ENCODE results near the gene MS4A4E. TPM values are rescaled to one million over a fixed set of nuclear protein-coding genes. Genes with fewer than 3 reads are reported as not detected.

MS4A4E gene
- total and polyA plus RNA-seq, 2 of the 13 experiments (the other 11 are each of a cell fraction or from before 2014, with no cell fraction given): not detected

GRCh38 chr11:60209977-60210376 is 33.0 kb downstream of the MS4A4E start:
- BruUV-seq (replicated peaks): no TSS peak
- no peak for ATAC-seq
- no peaks in the 10 kb centered on the region for H4K20me1 ChIP-seq (ENCODE audit: insufficient read depth, low read length)
- H3K27me3 ChIP-seq (ENCODE audit: control insufficient read depth in 1 of 2, insufficient read depth in 2 of 2, low read length in 2 of 2): no peaks in the 10 kb centered on the region
- no peaks in the 10 kb centered on the region for H3K36me3 ChIP-seq (replicated peaks in 1 of 2; ENCODE audit: control insufficient read depth in 1 of 2, insufficient read depth in 2 of 2, low read length in 2 of 2)
- FAIRE-seq: no peak
- no peak overlapping the region for H3K27ac ChIP-seq (ENCODE audit: extremely low read length, insufficient read depth, low read length)
- intact Hi-C loops (cut with micrococcal nuclease; ENCODE audit: unreplicated experiment): no loop called here
- POLR2A ChIA-PET: no interaction called here
- no peak overlapping the region for H3K4me2 ChIP-seq (ENCODE audit: low read depth, low read length)
- WGBS (ENCODE audit: low lambda C conversion rate): 22% methylated on average over 3 of the region's 3 CpGs
- TF ChIP-seq NFE2 (CRISPR knock-in tag; IDR thresholded peaks at IDR 0.05): no peak
- TF ChIP-seq TFAP4 (IDR thresholded peaks at IDR 0.05; ENCODE audit: borderline replicate concordance, low read depth): no peak
- no peak for TF ChIP-seq KLF15 (CRISPR knock-in tag; IDR thresholded peaks at IDR 0.05; ENCODE audit: borderline replicate concordance)
- no peak for TF ChIP-seq RNF2 (conservative IDR thresholded peaks at IDR 0.05; ENCODE audit: low read depth)
- TF ChIP-seq, protein P1, sequence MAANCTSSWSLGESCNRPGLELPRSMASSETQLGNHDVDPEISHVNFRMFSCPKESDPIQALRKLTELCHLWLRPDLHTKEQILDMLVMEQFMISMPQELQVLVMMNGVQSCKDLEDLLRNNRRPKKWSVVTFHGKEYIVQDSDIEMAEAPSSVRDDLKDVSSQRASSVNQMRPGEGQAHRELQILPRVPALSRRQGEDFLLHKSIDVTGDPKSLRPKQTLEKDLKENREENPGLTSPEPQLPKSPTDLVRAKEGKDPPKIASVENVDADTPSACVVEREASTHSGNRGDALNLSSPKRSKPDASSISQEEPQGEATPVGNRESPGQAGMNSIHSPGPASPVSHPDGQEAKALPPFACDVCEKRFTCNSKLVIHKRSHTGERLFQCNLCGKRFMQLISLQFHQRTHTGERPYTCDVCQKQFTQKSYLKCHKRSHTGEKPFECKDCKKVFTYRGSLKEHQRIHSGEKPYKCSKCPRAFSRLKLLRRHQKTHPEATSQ (CRISPR knock-in tag; IDR thresholded peaks at IDR 0.05; ENCODE audit: borderline replicate concordance): no peak
- no peak for TF ChIP-seq SNRNP70 (IDR thresholded peaks at IDR 0.05; ENCODE audit: low read depth, low read length)
- TF ChIP-seq TBL1XR1 (IDR thresholded peaks at IDR 0.05; ENCODE audit: borderline replicate concordance, low read length, partially characterized antibody): no peak
- no peak for TF ChIP-seq NR2F1 (CRISPR knock-in tag; IDR thresholded peaks at IDR 0.05)
- no peak for TF ChIP-seq ZMAT3 (CRISPR knock-in tag; conservative IDR thresholded peaks at IDR 0.05)
- TF ChIP-seq SMAD9 (CRISPR knock-in tag; IDR thresholded peaks at IDR 0.05): no peak
- TF ChIP-seq ZC3H4 (CRISPR knock-in tag; IDR thresholded peaks at IDR 0.05; ENCODE audit: borderline replicate concordance): no peak
- TF ChIP-seq, protein P2, sequence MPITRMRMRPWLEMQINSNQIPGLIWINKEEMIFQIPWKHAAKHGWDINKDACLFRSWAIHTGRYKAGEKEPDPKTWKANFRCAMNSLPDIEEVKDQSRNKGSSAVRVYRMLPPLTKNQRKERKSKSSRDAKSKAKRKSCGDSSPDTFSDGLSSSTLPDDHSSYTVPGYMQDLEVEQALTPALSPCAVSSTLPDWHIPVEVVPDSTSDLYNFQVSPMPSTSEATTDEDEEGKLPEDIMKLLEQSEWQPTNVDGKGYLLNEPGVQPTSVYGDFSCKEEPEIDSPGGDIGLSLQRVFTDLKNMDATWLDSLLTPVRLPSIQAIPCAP (CRISPR knock-in tag; IDR thresholded peaks at IDR 0.05; ENCODE audit: low read depth): no peak
- no peak for TF ChIP-seq ATAD3A (CRISPR knock-in tag; IDR thresholded peaks at IDR 0.05)
- no peak for TF ChIP-seq MYC (CRISPR knock-in tag; IDR thresholded peaks at IDR 0.05; ENCODE audit: borderline replicate concordance)
- TF ChIP-seq PAX8 (CRISPR knock-in tag; IDR thresholded peaks at IDR 0.05; ENCODE audit: borderline replicate concordance): no peak
- no peak for TF ChIP-seq ZFP41 (CRISPR knock-in tag; IDR thresholded peaks at IDR 0.05; ENCODE audit: borderline replicate concordance)
- TF ChIP-seq ESRRA (CRISPR knock-in tag; IDR thresholded peaks at IDR 0.05; ENCODE audit: low read depth): no peak
- no peak for TF ChIP-seq RFX5 (IDR thresholded peaks at IDR 0.05; ENCODE audit: low read depth, low read length)
- TF ChIP-seq ELF3 (CRISPR knock-in tag; IDR thresholded peaks at IDR 0.05): no peak
- CTCF ChIA-PET (ENCODE audit: low intra/inter-chr PET ratio, low total read pairs): no interaction called here
- no peaks in the 10 kb centered on the region for H3K9me3 ChIP-seq (ENCODE audit: low read length)
- H2AFZ ChIP-seq (ENCODE audit: low read length): no peak overlapping the region
- H3K4me1 ChIP-seq (ENCODE audit: insufficient read depth, low read length): no peaks in the 10 kb centered on the region
- in situ Hi-C loops (cut with HindIII; ENCODE audit: extremely low pct_ligation_motif_present, low pct_unique_long_range_greater_than_20kb): no loop called here
- no peak for DNase-seq (ENCODE audit: low spot score)
- H3K4me3 ChIP-seq (replicated peaks in 1 of 3; ENCODE audit: insufficient read depth in 1 of 3, low read depth in 2 of 3, low read length in 3 of 3): no peak overlapping the region
- no peaks in the 10 kb centered on the region for H3K79me2 ChIP-seq (ENCODE audit: insufficient read depth, low read length)
- H3K9ac ChIP-seq (ENCODE audit: insufficient read depth, low read depth, low read length): no peak overlapping the region

Measured in HepG2 (cell line).